GM21360 (cell line): Measurements from ENCODE around the gene CKAP2L.

Experiments
- ATAC-seq: cut with Tn5 transposase; IDR thresholded peaks from one replicate; pipeline ENCODE4 v1.9.1; 2021; ENCODE audit warnings: mild to moderate bottlenecking, moderate library complexity; ENCODE audit not compliant: unreplicated experiment

The CKAP2L gene

DNA sequence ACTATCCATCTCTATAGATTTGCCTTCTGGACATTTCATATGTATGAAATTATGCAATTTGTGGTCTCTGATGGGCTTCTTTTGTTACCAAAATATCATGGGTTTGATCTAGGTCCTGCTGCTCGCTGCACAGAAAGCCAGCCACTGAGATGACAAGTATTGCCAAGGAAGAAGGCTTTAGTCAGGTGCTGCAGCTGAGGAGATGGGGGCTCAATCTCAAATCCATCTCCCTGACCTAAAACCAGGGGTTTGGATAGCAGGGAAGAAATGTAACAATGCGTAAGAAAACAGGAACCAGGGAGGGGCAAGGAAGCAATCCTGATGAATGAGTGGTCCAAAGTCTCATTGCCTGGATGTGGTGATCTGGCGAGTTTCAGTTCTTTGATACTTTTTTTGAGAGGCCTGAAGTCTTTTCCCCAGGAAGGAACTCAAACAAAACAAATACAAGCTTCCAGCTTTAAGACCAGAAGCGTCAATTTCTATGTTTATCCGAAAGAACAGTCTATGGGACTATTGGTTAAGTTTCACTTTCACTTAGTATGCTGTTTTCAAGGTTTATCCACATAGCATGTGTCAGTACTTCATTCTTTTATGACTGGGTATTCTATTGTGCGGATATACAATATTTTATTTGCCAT is 3.4 kb upstream of the CKAP2L start:
- no peak for ATAC-seq

DNA sequence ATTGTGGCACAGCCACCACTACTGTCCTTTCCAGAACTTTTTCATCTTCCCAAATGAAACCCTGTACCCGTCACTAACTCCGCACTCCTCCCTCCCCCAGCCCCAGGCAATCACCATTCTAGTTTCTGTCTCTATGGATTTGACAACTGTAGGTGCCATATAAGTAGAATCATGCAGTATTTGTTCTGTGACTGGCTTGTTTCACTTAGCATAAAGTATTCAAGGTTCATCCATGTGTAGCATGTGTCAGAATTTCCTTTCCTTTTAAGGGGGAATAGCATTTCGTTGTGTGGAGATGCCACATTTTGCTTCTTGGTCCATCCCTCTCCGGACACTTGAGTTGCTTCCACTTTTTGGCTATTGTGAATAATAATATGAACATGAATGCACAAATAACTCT is 842 bp upstream of the CKAP2L start:
- no peak for ATAC-seq

DNA sequence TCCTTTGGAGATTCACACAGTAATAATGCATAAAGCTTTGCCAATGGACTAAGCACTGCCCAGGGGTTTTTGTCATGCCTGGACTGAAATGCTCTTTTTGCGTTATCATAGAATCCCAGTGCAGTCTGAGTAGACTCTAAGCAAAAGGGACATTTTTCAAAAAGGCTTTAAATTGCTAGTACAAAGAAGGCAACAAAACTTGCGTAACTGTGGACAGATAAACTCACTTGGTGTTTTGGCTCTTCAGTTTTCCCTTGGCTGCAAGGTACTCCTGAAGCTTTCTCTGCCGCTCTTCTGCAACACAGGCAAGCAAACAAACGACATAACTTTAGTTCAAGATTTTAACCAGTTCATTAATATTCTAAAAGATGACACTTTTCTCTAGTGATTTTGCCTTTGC is 2.1 kb downstream of the CKAP2L start:
- ATAC-seq = no peak

DNA sequence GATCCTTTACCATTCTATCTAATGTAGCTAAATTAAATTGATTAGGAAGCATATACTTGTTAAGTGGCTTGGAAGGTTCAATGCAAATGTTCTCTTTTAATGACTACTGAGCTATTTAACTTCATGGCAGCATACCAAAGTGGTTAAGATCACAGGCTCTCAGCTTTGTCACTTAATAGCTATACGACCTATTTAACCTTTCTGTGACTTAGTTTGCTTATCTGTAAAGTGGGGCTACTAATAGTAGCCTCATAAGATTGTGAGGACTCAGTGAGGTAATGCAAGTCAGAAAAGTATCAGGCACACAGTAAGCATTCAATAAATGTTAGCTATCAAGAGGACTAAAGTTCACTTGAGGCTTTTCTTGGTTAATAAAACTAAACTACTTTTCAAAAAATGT is 4.3 kb downstream of the CKAP2L start:
- no peak for ATAC-seq

DNA sequence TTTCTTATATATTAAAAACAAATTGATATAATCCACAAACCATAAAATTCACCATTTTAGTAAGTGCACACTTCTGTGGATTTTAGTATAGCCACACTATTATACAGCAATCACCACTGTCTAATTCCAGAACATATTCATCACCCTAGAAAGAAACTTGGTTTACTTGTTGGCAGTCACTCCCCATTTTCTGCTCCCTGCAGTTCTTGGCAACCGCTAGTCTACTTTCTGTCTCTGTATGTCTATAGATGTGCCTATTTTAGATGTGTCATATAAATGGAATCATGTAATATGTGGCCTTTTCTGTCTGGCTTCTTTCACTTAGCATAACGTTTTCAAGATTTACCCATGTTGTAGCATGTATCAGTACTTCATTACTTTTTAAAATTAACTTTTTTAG is 5.7 kb downstream of the CKAP2L start:
- no peak for ATAC-seq

DNA sequence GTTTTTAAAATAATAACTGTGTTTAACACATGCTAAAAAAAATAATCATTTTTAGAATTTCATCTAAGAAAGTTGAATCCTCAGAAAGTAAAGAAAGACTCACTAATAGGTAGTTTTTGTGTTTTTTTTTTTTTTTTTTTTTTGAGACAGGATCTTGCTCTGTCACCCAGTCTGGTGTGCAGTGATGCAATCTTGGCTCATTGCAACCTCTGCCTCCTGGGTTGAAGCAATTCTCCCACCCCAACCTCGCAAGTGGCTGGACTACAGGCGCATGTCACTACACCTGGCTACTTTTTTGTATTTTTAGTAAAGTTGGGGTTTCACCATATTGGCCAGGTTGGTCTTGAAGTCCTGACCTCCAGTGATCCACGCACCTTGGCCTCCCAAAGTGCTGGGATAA is 7.1 kb downstream of the CKAP2L start:
- no peak for ATAC-seq

DNA sequence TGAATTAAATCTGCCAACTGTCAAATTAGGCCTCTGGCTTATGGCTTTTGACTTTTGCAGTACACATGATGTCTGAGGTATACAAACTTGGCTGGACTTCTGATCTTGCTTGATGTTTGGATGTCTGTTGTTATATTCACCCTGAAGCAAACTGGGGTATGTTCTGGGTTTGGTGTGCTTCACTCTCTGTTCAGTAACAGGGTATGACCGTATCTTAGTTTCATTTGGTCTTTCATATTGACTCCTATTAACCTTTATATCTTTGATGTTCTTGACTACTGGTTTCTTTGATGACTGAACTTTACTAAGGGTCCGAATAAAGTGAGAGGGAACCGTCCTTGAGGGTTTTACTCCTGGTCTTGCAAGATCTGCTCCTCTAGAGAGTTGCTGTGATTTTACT is 8.2 kb downstream of the CKAP2L start:
- no peak for ATAC-seq

DNA sequence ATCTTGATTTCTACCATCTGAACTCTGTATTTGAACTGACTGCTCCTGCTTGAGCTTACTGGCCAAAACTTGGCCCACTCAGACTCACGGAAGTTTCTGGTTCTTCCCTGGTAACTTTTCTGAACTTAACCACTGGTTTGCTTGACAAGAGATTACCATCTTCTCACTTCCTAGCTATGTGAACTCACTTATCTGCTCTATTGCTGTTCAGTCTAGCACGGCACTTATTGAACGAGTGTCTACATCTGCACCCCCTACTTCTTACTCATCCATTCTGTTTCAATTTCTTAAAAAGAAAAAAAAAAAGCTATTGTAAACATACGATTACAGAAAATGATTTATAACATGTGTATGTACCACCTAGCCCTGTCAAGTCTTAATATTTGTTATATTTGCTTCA is 9.0 kb downstream of the CKAP2L start:
- ATAC-seq = no peak

DNA sequence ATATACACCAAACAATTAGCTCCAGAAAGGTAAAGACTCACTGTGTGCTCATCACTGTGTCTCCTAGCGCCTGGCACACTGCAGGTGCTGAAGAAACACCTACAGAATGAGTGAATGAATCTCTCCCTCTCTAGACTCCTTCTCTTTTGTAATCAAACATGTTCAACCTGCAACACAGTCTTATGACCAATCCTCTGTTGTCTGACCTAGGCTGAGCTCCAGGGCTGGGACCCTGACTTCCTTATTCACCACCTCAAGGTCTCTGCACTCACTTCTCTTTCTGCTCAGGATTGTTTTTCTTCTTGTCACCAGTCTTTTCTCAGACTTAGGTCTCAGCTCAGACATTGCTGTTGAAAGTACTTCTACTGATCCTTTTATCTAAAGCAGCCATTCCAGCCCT is 9.8 kb downstream of the CKAP2L start:
- ATAC-seq = no peak

DNA sequence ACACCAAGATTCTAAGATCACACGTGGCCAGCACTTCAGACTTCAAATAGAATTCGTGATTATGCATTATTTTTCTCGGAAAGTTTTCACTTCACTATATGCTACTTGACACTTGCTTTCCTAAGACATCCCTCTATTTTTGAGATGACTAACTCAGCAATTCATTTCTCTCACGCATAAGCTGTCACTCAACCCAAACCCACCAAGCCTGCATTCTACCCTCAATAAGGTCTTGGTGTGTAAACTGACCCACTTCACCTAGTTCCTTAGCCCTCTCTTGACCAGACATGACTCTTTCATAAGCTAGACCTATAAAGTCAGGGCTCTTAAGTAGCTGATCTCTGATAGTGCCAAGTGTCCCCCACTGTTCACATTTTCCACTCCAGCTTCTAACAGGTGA is 11.7 kb downstream of the CKAP2L start:
- ATAC-seq = no peak

DNA sequence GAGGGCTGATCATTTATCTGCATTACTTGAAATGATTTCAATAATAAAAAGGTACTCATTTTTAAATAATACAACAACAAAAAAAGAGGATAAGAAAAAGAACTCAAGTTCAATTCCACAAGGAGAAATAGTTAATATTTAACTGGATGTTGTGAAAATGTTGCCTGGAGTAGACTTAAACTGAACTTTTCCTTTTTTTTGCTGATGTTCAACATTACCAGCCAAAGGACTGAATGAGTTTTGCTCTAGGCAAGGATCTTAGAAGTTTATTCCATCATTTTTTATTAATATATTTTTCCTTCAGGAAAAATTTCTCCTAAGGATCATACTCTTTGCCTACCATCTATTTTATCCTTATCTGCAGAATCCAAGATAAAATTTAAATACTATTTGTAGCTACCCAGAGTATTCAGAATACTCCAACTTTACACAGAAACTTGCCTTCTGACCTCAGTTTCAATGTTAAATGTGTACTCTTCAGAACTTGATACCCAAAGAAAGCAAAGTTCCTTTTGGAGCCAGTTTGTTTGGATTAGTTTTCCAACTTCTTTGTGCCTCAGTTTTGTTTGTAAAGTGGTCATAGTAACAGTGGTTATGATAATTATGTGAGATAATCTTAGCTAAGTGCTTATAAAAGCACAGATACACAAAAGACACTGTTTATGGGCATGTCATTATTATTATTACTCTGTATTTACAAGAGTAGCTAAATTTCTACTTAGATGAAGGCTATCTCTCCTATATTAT is 12.8 kb downstream of the CKAP2L start:
- ATAC-seq = no peak

DNA sequence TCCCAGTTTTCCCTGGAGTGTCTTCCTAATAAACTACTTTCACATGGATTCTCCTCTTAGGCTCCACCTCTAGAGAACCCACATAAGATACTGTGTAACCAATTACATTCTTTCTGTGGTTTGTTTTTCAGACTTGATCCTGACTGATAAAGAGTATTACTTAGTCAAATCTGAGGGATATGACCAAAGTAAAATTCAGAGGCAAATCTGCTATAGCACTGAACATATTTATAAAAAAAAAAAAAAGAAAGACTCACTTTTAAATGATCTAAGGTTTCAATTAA is 13.9 kb downstream of the CKAP2L start:
- ATAC-seq = no peak

DNA sequence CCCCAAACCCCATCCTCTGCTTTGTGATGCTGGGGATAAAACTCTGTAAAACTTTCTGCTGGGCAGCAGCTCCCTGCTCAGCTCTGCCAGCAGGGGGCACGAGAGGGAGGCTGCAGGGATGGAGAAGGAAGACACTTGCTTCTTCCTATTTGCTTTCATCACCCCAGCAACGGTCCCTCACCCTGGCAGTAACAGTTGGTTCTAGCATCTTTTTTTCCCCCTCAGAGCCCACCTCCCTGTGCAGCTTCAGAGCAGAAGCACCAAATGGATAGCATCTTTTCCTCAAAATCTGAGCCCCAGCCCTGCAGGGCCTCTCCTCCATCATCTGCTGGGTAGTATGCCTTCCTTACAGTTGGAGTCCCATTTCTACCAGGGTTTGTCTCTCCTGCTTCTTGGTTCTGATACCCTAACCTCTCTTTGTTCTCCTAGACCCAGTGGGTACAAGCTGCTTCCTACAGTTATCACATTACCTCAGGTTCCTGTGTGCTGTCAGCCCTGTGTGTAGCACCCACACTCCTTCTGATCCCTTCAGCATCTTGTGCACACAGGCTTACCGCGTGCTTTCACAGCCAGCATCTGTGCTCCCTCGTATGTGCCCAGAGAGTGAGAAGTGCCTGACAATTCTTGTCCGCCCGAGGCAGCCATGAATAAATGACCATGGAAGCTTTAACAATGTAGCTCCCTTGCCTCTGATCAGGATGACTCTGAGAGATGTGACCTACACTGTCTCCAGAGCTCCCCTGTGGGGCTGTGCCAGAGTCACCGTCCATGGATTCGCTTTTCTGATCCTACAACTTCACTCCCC is 14.5 kb downstream of the CKAP2L start:
- ATAC-seq = peak; percentile 59

DNA sequence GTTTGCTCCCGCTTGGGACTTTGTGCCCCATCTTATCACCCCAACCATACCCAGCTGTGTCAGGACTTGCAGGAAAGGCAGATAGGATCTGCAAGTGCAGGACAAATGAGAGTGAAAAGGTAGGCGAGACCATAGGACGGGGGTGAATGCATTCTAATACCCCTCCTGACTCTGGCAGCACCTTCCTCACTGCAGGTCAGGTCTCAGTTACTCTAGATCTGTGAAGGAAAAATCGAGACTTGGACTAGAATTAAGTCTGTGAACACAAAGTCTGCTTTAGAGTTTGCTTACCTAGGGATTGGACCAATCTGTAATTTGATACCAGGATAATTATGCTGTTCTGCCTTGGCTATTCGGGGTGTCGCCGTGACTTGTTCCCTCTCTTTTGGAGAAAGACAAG is 23.9 kb downstream of the CKAP2L start:
- no peak for ATAC-seq

DNA sequence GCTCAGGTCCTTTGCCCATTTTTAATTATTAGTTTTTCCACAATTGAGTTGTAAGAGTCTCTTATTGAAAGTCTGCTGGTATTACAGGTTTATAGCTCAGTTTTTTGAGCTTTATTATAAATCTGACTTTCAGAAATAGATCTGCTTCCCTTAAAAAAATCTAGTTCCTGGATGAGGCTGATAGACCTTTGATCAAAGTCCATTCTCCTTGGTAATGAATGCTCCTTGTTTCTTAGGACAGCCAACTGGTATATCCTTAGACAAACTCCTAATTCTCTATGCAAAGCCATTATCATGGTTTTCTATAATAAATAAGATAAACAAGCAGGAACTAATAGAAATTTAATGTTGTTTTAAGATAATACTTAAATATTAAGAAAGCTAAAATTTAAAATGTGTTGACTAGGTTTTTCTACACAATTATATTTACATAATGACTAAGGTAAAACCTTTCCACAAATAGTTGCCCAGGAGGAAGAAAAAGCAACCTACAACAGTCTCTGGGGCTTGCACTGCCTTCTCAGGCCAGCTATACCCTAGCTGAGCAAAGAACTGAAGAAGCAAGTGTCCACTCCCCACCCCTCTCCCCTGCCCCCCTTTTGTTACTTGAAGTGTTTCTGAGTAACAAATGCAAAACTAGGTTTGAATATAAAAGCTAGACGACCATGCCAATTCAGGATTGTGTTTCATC is 26.7 kb downstream of the CKAP2L start:
- no peak for ATAC-seq

DNA sequence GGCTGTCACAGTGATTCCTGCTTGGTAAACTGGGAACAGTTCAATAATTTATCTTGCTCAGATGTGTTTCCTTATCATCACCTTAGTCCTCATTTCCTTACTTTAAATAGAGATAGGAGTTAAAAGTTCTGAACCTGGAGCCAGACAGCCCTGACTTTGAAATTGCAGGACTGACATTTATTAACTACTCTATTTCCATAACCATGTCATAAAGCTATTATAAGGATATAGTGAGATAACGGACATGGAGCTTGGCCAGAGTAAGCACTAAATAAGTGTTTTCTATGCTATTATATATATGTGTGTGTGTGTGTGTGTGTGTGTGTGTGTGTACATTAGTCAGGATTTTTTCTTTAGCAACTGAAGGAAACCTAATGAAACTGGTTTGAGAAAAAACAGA is 30.5 kb downstream of the CKAP2L start:
- no peak for ATAC-seq

DNA sequence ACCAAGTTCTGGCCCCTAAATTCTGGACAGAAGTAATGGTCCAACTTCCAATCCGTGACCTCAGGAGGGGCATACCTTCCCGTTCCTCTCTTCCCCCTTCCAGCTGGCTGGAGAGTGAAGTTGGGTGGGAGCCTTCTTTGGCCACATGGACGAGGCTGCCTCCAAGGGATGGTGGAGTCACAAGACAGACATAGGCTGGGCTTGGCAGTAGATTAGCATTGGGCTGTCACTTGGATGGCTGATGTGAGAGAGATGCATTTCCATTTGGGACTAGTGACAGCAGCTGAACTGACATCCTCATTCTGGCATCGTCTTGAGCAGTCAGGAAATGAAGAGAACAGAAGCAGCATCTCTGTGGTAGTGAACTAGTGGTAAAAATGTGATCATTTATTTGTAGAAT is 31.0 kb downstream of the CKAP2L start:
- no peak for ATAC-seq

DNA sequence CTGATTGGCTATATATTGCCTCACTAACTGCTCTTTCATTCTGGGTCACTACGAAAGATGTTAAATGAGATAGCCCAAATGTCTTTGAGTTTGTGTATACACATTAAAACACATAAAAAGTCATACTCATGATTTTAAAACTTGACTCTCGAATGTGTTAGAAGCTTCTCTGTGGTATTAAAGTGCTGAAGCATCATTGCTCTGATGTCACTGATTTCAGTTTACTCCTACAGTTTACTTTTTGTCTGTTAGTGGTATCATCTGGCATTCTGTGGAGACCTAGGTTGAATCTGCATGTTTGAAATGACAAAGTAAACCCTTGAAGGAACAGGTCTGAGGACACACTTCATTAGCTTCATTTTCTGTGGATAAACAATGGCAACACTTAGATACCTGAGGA is 32.9 kb downstream of the CKAP2L start:
- ATAC-seq = no peak

DNA sequence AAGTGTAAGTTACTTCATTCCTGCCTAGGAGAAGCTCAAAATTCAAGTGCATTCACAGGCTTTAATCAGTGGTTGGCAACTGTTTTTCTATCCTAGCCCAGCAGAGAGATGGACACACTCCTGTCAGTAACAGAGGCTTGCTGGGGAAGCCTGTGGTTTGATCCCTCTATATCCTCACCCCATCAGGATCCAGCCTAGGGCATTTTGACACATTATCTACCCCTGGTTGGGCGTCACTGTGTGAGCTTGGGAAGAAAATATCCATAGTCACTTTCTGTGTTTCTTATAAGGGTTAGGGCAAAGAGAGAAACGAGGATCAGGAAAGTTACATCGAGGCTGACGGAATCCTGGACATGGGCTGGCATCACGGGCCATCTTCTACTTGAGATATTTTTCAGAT is 33.6 kb downstream of the CKAP2L start:
- ATAC-seq = no peak

DNA sequence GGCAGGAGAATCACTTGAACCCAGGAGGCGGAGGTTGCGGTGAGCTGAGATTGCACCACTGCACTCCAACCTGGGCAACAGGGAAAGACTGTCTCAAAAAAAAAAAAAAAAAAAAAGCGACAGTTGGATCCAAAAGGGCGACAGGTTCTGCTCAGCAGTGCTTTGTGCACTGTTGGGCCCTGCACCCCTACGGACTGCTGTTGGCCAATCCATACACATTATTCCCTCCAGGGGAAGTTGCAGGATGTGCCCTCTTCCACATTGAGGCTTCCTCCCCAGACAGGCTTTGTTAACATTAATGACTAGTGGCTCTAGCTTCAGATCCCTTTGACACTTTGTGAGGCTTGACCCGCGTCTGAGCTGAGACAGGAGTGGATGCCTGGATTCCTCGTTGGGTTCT is 34.2 kb downstream of the CKAP2L start:
- no peak for ATAC-seq

DNA sequence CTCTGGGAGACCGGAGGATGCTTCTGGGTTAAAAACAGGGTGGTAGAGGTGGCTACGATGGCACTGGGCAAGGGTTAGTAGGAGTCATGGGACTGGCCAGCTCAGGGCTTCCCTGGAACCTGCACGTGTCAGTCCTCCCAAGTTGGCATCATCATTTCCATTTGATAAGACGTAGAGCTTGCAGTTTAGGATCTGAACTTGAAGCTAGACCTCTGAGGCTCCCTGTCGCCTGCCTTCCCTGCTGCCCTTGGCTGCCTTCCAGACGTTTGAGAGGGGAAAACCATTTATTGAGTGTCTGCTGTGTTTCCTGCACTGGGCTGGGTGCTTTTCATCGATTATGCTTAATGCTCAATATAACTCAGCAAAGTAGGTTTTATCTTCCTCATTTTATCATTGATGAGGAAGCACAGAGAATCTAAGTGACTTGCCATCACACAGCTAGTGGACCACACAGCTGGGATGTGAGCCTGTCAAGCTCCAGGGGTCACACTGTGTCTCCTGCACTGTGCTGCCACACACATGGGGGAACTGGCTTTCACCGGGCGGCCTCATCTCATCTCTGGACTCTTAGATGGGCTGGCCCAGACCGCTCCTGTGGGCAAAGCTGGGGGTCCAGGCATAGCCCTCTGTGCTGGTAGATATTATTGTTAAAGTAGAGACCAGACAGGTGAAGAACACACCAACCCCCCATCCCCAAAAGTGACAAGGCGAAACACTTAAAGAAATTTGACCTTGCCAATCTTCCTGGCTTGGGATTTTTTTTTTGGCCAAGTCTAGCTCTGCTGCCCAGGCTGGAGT is 35.8 kb downstream of the CKAP2L start:
- no peak for ATAC-seq
